Activated naive CD8-positive, alpha-beta T cell treated with anti-CD3 and anti-CD28 coated beads for 36 hours (primary cell): Measurements from ENCODE around the gene BANF2. TPM values are rescaled to one million over a fixed set of nuclear protein-coding genes. Genes with fewer than 3 reads are reported as not detected.
"Not testable (repeated sequence)": the region's sequence is repeated elsewhere in the genome, so short reads cannot be mapped to it uniquely, and the experiment has no call there.

Experiments
- DNase-seq: peaks from one replicate; pipeline ENCODE4 v3.0.0; 2021
- H3K27ac Mint-ChIP-seq: one replicate; pipeline ENCODE4 v1.8.0; 2022; ENCODE audit warnings: mild to moderate bottlenecking, moderate library complexity, mixed read lengths
- H3K27me3 Mint-ChIP-seq: one replicate; pipeline ENCODE4 v1.8.0; 2022; ENCODE audit warnings: mild to moderate bottlenecking, mixed read lengths
- H3K36me3 Mint-ChIP-seq: one replicate; pipeline ENCODE4 v1.8.0; 2021; ENCODE audit warnings: mild to moderate bottlenecking, mixed read lengths
- H3K4me1 Mint-ChIP-seq: one replicate; pipeline ENCODE4 v1.8.0; 2021; ENCODE audit warnings: mixed read lengths
- H3K4me3 Mint-ChIP-seq: one replicate; pipeline ENCODE4 v1.8.0; 2022; ENCODE audit warnings: mild to moderate bottlenecking, moderate library complexity, mixed read lengths
- H3K9me3 Mint-ChIP-seq: one replicate; pipeline ENCODE4 v1.8.0; 2022; ENCODE audit warnings: mixed read lengths
- total RNA-seq, 2 experiments: library from RNA; stranded (reverse); gene quantifications; one replicate each; pipeline ENCODE4 v1.2.3, GENCODE V29; 2021

Gene BANF2
- not detected for total RNA-seq

DNA sequence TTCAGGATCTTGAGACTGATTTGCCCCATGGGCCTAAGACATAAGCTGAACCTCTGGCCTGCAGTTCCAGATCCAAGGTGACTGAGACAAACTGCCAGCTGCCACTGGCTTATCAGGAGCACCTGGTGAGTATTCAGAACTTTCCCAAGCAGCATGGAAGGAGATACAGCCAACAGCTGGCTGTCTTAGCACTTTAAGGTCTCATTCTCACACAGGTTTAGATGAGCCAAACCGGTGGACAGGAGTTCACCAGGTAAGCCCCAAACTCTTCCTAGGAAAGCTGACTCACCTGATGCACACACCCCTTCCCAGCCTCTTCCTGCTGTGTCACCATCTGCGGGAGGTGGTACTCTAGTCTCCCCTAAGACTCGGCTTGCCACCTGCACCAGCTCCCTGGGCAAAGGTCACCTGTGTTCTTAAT lies at the start of gene BANF2:
Gene BANF2 (plus strand): TSS at position 36 of the 421 bp plus-strand sequence. CDS start 25,060 bp downstream, outside the sequence.
- Mint-ChIP-seq H3K4me1 (no peaks in the 10 kb centered on the region), H3K4me3 (no peak within 1 kb of the TSS), H3K27me3 (no peaks in the 10 kb centered on the region), H3K9me3 (peaks cover 3% of the 10 kb centered on the region), H3K27ac (no peak within 1 kb of the TSS), H3K36me3 (no peaks in the 10 kb centered on the region)
- DNase-seq = no peak

DNA sequence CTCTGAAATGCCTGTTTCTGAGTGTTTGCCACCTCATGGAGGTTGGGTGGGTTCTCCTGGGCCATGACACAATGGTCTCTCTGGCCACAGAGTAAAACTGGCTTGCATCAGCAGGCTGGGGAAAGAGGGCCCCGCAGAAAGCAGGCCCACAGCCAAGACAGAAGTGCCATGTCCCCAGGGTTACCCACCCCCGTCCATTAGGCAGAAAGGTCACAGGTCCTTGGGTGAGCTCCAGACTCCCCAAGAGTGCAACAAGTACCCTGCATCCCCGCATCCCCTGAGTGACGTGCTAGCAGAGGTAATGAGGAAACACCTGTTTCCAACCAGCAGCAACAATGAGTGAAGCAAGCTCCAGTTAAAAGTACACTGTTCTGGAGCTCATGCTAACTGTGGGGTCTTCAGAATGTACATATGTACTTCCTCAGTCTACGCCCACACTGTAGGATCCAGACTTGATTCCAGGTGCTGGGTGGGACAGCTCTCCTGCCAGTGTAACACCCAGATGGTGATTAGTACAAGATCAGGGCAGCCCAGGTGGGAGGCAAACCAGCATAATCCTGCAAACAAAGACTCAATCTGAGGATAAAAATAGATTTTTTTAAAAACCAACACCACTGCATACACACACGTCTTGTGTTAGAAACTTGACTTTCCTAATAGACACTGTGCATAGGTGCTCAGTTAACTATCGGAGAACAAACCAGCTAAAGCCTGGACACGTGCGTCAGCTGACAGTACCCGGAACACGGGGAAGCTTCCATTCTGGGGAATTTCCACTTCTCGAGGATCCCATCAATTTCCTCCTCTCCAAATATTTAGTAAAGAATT lies 49.3 kb upstream of the BANF2 start:
- H3K27ac Mint-ChIP-seq = no peak overlapping the region
- no peak overlapping the region for H3K4me3 Mint-ChIP-seq
- DNase-seq = no peak
- no peaks in the 10 kb centered on the region for H3K27me3 Mint-ChIP-seq
- peaks cover 9% of the 10 kb centered on the region for H3K4me1 Mint-ChIP-seq
- H3K9me3 Mint-ChIP-seq = no peaks in the 10 kb centered on the region
- H3K36me3 Mint-ChIP-seq = no peaks in the 10 kb centered on the region

DNA sequence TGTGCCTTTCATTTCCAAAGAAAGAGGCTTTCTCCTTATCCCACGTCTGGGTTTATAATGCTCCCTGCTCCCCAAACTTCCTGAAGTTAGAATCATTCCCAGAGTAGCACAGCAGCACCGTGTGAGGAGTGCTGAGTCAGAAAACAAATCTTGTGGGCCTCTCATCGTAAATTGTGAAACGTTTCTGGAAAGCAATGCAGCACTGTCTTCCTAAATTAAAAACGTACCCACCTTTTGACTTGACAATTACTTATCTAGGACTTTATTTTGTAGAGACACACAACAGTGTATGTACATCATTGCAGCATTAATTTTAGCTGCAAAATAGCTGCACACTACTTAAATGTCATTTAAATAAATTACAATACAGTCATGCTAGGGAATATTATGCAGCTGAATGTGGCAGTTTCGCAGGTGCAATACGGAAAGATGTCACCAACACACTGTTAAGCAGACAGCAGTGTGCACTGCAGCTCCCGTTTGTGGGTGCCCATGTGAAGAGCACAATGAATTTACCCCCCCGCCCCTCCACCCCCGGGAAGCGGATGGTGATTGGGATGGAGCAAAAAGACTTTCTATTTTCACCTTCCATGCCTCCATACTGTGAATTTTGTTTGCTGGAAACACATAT lies 48.5 kb upstream of the BANF2 start:
- Mint-ChIP-seq H3K9me3 (no peaks in the 10 kb centered on the region), H3K4me3 (no peak overlapping the region), H3K36me3 (no peaks in the 10 kb centered on the region), H3K4me1 (peaks cover 9% of the 10 kb centered on the region), H3K27me3 (no peaks in the 10 kb centered on the region), H3K27ac (no peak overlapping the region)
- no peak for DNase-seq

DNA sequence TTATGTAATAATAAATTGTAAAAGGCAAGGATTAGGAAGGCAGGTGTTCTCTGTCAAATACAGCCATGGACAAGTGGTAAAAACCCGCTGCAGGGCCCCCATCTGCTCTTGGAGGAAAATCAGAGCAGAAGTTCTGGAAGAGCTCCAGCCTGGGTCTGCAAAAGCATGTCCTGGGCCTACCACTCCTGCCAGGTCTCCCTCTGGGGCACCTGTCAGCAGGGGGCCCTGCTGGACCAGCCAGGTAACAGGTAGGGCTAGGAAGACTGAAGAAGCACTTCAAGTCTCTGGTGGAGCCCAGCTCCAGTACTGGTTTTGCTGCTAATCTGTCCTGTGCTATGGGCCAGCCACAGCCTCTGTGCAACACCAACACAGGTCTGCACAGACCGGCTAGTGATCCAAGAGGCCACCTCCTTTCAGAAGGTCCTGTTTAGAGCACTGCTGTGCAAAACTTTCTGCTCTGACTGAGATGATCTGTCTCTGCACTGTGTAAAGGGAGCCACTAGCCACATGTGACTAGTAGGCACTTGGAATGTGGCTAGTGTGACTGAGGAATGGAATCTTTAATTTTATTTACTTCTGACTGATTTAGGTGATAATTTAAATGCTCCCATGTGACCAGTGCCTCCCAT lies 47.9 kb upstream of the BANF2 start:
- Mint-ChIP-seq H3K27me3 (no peaks in the 10 kb centered on the region), H3K36me3 (peaks cover 2% of the 10 kb centered on the region), H3K4me1 (peaks cover 9% of the 10 kb centered on the region), H3K9me3 (no peaks in the 10 kb centered on the region), H3K4me3 (no peak overlapping the region), H3K27ac (no peak overlapping the region)
- no peak for DNase-seq

DNA sequence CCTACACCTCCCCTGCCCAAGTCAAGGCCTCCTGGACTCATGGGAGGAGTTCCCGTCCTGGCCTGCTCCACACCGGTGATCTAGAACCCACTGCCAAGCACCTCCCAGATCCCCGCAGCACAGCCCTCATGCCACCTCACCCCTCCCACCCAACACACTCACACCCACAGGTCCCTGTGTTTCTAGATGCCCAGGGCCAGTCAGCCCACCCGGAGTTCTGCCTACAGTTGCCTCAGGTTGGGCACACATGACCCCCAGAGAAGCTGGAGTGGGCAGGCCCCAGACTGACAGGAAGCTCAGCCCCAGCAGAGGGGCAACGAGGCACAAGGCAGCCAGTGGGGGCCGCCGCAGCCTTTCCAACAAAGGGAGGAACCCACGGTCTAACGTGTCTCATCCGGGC lies 47.4 kb upstream of the BANF2 start:
- H3K36me3 Mint-ChIP-seq = peaks cover 3% of the 10 kb centered on the region
- no peaks in the 10 kb centered on the region for H3K27me3 Mint-ChIP-seq
- no peak for DNase-seq
- H3K4me3 Mint-ChIP-seq = no peak overlapping the region
- H3K27ac Mint-ChIP-seq = no peak overlapping the region
- peaks cover 9% of the 10 kb centered on the region for H3K4me1 Mint-ChIP-seq
- no peaks in the 10 kb centered on the region for H3K9me3 Mint-ChIP-seq

DNA sequence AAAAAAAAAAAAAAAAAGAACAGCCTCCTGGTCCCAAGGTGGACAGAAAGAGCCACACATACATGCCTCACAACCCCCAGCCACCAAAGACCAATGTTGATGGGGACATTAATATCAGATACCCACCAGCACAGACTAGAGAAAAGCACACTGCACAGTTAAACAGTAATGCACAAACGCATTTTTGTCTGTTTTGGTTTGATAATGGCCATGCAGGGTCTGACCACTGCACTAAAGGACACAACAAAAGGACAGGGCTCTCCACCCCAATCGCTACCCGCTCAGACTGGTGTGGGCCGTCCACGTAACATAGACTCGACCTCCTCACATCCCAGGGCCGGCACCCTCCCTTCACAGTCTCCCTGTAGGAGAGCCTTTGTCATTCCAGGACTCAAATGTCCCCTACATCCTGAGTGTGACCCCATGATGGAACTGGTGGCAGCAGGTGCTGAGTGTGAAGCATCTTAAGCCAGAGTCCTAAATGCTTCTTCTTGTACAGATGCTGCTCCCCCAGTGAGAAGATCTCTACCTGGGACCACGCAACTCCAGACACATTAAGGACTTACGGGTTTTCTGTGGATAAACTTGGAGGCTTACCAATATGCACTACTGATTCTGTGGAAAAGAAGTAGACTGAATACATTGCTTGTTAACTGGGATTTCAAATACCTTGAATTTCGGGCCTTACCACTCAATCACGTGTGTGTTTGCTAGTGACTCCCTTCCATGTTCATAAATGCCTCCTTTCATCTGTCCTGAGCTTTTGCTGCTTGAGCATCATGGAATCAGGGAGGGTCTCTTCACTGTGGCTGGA lies 45.7 kb upstream of the BANF2 start:
- Mint-ChIP-seq H3K27me3 (no peaks in the 10 kb centered on the region), H3K4me3 (no peak overlapping the region), H3K4me1 (peaks cover 5% of the 10 kb centered on the region), H3K9me3 (peaks cover 2% of the 10 kb centered on the region), H3K27ac (no peak overlapping the region), H3K36me3 (peaks cover 14% of the 10 kb centered on the region)
- DNase-seq = no peak

DNA sequence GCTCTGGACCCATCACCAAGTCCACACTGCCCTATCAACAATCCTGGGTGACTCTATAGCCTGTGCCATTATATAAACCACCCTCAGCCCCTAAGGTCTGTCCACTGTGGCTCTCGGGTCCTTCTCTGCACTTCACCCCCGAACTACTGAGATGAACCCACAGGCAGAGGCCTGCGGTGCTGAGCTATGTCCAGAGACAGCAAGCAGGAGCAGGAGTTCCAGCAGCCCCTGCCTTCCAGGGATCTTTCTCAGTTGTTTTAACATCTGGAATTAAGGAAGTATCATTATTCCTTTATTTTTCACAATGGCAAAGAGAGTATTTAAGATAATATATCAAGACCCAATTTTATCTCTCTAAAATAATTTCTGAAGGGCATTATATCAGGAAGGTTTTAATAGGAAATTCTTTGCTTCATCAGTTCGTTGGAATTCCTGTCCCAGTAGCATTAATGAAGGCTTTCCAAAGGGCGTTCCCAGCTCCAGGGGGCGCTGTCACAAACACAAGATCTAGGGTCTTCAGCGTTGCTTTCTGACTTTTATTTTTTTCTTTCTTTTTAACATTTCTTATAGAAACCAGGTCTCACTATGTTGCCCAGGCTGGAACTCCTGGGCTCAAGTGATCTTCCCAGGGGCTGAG lies 45.0 kb upstream of the BANF2 start:
- Mint-ChIP-seq H3K27ac (no peak overlapping the region), H3K9me3 (peaks cover 2% of the 10 kb centered on the region), H3K36me3 (peaks cover 17% of the 10 kb centered on the region), H3K4me3 (no peak overlapping the region), H3K27me3 (no peaks in the 10 kb centered on the region), H3K4me1 (peaks cover 3% of the 10 kb centered on the region)
- no peak for DNase-seq

DNA sequence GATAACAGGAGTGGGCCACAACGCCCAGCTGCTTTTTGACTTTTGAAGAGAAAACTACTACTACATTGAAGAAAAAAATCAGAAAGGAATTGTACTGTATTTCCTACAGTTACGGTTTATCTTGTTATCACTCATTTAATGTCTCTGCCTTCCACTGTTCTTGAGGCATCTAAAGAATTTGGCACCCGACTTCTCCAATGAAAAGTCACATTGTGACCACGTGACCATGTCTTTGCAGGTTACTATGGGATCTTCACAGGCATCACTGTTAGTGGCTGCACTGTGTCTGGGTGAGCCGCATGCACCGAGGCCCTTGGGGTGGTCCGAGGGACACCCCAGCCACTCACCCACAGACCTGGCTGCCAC lies 44.5 kb upstream of the BANF2 start:
- Mint-ChIP-seq H3K4me3 (no peak overlapping the region), H3K27ac (no peak overlapping the region), H3K27me3 (no peaks in the 10 kb centered on the region), H3K4me1 (peaks cover 2% of the 10 kb centered on the region), H3K36me3 (peaks cover 21% of the 10 kb centered on the region), H3K9me3 (peaks cover 2% of the 10 kb centered on the region)
- DNase-seq = no peak

DNA sequence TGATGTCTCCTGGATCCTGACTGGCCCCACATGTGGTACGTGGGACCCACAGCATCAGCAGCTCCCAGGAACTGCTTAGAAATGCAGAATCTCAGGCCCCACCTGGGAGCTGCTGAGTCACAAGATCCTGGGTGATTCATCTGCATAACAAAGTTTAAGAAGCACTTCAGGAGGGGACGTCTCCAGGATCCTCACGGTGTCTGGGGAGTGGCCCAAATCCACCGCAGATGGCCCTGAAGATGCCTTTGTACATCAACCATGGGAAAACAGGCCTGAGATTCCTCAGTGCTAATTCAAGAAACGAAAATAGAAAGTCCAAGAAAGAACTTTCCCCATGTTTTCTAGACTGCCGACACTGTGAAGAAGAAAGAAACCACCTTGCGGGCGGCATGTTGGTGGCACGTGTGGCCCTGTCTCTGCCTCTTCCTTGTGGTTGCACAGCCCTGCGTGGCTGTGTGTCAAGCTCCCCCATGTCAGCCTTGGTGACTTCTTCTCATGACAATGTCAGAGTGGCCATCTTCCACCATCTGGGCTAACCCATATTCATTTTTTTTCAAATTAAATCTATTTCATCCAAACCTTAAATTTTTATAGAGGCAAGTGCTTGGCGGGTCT lies 43.8 kb upstream of the BANF2 start:
- Mint-ChIP-seq H3K4me1 (no peaks in the 10 kb centered on the region), H3K4me3 (no peak overlapping the region), H3K27ac (no peak overlapping the region), H3K27me3 (no peaks in the 10 kb centered on the region), H3K9me3 (peaks cover 2% of the 10 kb centered on the region), H3K36me3 (peaks cover 25% of the 10 kb centered on the region)
- no peak for DNase-seq

DNA sequence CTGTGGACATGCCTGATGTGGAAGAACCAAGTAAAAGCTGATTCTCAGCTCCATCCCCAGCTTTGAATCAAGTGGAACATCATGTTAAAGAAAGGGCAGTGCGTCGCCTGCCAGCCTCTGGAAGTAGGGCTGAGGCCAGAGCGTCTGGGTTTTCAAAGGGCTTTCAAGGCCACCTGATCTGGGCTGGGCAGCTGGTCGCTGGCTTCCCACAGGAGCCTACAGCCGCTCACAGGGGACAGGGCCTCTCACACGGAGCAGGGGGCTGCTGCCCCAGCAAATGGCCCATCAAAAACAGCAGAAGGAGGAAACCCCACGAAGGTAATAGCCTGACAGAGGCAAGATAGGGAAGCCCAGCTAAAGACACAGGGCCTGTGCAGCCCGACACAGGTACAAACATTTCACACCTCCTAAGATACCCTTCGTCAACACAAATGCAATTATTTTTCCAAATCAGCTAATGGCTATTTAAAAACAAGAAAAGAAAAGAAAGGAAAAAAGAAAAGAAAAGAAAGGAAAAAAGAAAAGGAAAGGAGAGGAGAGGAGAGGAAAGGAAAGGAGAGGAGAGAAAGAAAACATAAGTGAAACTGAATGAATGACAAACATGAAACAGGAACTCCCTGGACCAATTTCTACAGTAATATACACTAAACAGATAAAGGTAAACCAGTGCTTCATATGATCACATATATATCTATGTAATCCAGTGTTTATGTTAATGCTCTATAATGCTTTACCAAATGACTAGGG lies 42.5 kb upstream of the BANF2 start:
- H3K27ac Mint-ChIP-seq = no peak overlapping the region
- no peaks in the 10 kb centered on the region for H3K27me3 Mint-ChIP-seq
- H3K4me1 Mint-ChIP-seq = peaks cover 6% of the 10 kb centered on the region
- H3K9me3 Mint-ChIP-seq = peaks cover 2% of the 10 kb centered on the region
- no peak overlapping the region for H3K4me3 Mint-ChIP-seq
- H3K36me3 Mint-ChIP-seq = peaks cover 25% of the 10 kb centered on the region
- DNase-seq = no peak

DNA sequence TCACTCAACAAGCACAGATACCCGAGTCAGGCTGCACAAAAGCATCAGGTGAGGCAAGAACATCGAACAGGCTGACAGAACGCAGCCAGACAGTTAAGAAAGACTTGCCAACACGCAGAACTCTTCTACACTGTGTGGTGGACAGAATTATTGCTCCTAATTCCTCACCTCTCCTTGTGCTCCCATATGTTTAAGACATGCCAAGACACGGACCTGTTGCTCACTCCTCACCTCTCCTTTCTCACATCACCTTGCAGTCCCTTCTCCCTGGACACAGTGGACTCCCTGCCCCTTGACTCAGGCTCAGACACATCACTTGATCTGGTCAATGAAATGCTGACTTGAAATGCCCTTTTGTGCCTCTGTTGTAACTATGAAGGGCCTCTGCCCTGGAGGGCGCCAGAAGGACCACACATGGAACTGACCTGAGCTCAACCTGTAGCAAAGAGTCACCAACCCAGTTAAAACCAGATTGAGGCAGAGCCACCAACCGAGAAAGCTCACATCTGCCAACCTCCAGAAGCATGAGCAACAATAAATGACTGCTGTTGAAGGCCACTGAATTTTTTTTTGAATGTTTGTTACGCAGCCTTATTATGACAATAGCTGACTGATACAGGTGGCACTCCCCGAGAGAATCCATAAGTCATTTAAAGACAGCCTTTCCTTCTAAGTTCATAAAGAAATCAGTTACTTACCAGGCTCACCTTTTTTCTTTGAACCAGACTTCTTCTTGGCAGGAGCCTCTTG lies 41.7 kb upstream of the BANF2 start:
- Mint-ChIP-seq H3K27me3 (no peaks in the 10 kb centered on the region), H3K9me3 (peaks cover 2% of the 10 kb centered on the region), H3K4me3 (no peak overlapping the region), H3K36me3 (peaks cover 25% of the 10 kb centered on the region), H3K4me1 (peaks cover 14% of the 10 kb centered on the region), H3K27ac (no peak overlapping the region)
- no peak for DNase-seq

DNA sequence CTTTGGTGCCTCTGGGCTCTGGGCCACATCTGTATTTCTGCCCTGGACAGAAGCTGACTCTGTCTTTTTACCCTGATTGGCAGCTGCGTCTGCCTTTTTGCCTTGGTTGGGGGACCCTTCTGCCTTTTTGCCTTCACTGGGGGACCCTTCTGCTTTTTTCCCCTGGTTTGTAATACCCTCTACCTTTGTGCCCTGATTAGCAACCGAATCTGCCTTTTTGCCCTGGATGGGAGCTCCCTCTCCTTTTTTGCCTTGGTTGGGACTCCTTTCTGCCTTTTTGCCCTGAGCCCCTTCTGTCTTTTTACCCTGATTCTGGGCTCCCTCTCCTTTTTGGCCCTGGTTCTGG lies 41.1 kb upstream of the BANF2 start:
- Mint-ChIP-seq H3K36me3 (peaks cover 25% of the 10 kb centered on the region), H3K27me3 (no peaks in the 10 kb centered on the region), H3K9me3 (peaks cover 2% of the 10 kb centered on the region), H3K4me3 (no peak overlapping the region), H3K4me1 (peaks cover 18% of the 10 kb centered on the region), H3K27ac (peak overlapping the region; percentile 23)
- no peak for DNase-seq

DNA sequence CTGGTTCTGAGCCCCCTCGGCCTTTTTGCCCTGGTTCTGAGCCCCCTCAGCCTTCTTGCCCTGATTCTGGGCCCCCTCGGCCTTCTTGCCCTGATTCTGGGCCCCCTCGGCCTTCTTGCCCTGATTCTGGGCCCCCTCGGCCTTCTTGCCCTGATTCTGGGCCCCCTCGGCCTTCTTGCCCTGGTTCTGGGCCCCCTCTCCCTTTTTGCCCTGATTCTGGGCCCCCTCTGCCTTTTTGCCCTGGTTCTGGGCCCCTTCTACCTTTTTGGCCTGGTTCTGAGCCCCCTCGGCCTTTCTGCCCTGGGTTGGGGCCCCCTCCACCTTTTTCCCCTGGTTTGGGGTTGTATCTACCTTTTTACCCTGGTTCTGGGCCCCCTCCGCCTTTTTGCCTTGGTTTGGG lies 40.4 kb upstream of the BANF2 start:
- H3K27ac Mint-ChIP-seq, H3K27me3 Mint-ChIP-seq, DNase-seq, H3K4me3 Mint-ChIP-seq, H3K9me3 Mint-ChIP-seq: not testable (repeated sequence)
- peaks cover 25% of the 10 kb centered on the region for H3K4me1 Mint-ChIP-seq
- peaks cover 30% of the 10 kb centered on the region for H3K36me3 Mint-ChIP-seq
